HL-60 (cell line): ENCODE results near the gene VPS13A.
"Not testable (repeated sequence)": the region's sequence is repeated elsewhere in the genome, so short reads cannot be mapped to it uniquely, and the experiment has no call there.

Experiments used
- DNase-seq, 2 experiments: peaks; one replicate each; pipeline ENCODE4 v3.0.0-alpha.2; 2010 to 2020; ENCODE audit warnings: low read depth in 1 of 2, low spot score in 1 of 2
- H3K27ac ChIP-seq: fragments of 250-450 bp; sonication (Bioruptor Pico); replicated peaks from 2 replicates; pipeline ENCODE4 v1.5.1; 2020; ENCODE audit warnings: mild to moderate bottlenecking, moderate library complexity
- H3K27me3 ChIP-seq: fragments of 250-450 bp; sonication (Bioruptor Pico); 2 replicates; pipeline ENCODE4 v1.5.1; 2021; ENCODE audit warnings: mild to moderate bottlenecking, moderate library complexity; ENCODE audit not compliant: insufficient read depth, poor library complexity, severe bottlenecking
- H3K4me3 ChIP-seq: replicated peaks from 2 replicates; pipeline ENCODE4 v1.5.1; 2011; ENCODE audit warnings: mild to moderate bottlenecking, control low read depth, low read length; ENCODE audit not compliant: insufficient read depth
- GABPA ChIP-seq: IDR thresholded peaks from 2 replicates; pipeline ENCODE4 v1.6.1; 2012; ENCODE audit warnings: low read depth
- POLR2AphosphoS5 ChIP-seq: IDR thresholded peaks from 2 replicates; pipeline ENCODE4 v1.6.1; 2012; ENCODE audit warnings: low read depth
- SPI1 ChIP-seq: IDR thresholded peaks from 2 replicates; pipeline ENCODE4 v1.6.1; 2012; ENCODE audit warnings: low read depth, mild to moderate bottlenecking, borderline replicate concordance
- TF ChIP-seq, protein P1 (sequence below): IDR thresholded peaks from 2 replicates; pipeline ENCODE4 v1.6.1; 2012; ENCODE audit warnings: low read depth; ENCODE audit not compliant: insufficient replicate concordance
- TF ChIP-seq, protein P2 (sequence below): IDR thresholded peaks from one replicate; pipeline ENCODE4 v1.5.1; 2011; ENCODE audit warnings: low read length, control low read depth, inconsistent platforms; ENCODE audit not compliant: insufficient read depth

Gene VPS13A

DNA sequence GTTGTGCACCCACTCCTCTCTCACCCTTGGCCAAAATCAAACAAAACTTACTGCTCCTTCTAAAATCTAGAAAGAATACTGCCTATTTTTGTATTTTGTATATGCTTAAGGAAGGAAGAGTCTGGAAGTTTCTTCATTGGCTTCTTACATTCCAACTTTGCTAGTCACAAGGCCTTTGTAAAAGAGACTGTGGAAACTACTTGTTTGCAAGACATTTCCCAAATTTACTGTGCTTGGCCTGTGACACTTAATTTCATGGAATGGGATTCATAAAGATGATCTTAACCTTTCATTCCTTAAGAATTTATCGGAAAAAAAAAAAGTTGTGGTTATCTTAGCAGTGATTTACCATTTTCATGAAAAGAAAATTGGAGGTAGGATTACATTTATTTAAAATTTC lies 208.9 kb downstream of the VPS13A start:
- TF ChIP-seq, protein P1, sequence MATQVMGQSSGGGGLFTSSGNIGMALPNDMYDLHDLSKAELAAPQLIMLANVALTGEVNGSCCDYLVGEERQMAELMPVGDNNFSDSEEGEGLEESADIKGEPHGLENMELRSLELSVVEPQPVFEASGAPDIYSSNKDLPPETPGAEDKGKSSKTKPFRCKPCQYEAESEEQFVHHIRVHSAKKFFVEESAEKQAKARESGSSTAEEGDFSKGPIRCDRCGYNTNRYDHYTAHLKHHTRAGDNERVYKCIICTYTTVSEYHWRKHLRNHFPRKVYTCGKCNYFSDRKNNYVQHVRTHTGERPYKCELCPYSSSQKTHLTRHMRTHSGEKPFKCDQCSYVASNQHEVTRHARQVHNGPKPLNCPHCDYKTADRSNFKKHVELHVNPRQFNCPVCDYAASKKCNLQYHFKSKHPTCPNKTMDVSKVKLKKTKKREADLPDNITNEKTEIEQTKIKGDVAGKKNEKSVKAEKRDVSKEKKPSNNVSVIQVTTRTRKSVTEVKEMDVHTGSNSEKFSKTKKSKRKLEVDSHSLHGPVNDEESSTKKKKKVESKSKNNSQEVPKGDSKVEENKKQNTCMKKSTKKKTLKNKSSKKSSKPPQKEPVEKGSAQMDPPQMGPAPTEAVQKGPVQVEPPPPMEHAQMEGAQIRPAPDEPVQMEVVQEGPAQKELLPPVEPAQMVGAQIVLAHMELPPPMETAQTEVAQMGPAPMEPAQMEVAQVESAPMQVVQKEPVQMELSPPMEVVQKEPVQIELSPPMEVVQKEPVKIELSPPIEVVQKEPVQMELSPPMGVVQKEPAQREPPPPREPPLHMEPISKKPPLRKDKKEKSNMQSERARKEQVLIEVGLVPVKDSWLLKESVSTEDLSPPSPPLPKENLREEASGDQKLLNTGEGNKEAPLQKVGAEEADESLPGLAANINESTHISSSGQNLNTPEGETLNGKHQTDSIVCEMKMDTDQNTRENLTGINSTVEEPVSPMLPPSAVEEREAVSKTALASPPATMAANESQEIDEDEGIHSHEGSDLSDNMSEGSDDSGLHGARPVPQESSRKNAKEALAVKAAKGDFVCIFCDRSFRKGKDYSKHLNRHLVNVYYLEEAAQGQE = no peak
- TF ChIP-seq SPI1 (no peak), GABPA (no peak), POLR2AphosphoS5 (no peak)
- TF ChIP-seq, protein P2, sequence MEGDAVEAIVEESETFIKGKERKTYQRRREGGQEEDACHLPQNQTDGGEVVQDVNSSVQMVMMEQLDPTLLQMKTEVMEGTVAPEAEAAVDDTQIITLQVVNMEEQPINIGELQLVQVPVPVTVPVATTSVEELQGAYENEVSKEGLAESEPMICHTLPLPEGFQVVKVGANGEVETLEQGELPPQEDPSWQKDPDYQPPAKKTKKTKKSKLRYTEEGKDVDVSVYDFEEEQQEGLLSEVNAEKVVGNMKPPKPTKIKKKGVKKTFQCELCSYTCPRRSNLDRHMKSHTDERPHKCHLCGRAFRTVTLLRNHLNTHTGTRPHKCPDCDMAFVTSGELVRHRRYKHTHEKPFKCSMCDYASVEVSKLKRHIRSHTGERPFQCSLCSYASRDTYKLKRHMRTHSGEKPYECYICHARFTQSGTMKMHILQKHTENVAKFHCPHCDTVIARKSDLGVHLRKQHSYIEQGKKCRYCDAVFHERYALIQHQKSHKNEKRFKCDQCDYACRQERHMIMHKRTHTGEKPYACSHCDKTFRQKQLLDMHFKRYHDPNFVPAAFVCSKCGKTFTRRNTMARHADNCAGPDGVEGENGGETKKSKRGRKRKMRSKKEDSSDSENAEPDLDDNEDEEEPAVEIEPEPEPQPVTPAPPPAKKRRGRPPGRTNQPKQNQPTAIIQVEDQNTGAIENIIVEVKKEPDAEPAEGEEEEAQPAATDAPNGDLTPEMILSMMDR = no peak
- Histone ChIP-seq H3K27ac (no peak overlapping the region), H3K27me3 (no peaks in the 10 kb centered on the region), H3K4me3 (no peak overlapping the region)
- no peak for DNase-seq

DNA sequence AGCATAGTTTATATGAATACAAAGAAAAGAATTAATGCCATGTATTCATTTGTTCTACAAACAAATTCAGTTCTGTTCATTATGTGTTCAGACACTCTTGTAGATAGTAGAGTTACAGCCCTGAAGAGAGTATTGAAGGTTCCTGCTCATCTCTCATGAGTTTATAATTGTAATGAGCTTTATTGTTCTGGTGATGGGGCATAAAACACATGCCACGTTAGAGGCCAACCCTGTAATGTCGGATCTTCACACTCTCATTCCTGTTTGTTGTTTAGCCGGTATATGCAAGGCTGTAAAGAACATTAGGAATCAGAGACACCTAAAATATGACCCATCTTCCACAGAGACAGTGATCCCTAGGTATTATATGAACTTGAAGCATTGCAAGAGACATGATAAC lies 214.5 kb downstream of the VPS13A start:
- Histone ChIP-seq H3K4me3 (no peak overlapping the region), H3K27me3 (no peaks in the 10 kb centered on the region), H3K27ac (no peak overlapping the region)
- no peak for TF ChIP-seq SPI1
- TF ChIP-seq, protein P1 = no peak
- TF ChIP-seq GABPA = no peak
- TF ChIP-seq, protein P2 = no peak
- no peak for TF ChIP-seq POLR2AphosphoS5
- no peak for DNase-seq

- Histone ChIP-seq H3K4me3 (no peak overlapping the region), H3K27ac (no peak overlapping the region), H3K27me3 (no peaks in the 10 kb centered on the region)
- DNase-seq = no peak
- TF ChIP-seq POLR2AphosphoS5 = no peak
- TF ChIP-seq, protein P2 = no peak
- TF ChIP-seq SPI1 = no peak
- TF ChIP-seq GABPA = no peak
- TF ChIP-seq, protein P1 = no peak
These were observed 215.0 kb downstream of the VPS13A start for GRCh38 chr9:77392328-77392727.

DNA sequence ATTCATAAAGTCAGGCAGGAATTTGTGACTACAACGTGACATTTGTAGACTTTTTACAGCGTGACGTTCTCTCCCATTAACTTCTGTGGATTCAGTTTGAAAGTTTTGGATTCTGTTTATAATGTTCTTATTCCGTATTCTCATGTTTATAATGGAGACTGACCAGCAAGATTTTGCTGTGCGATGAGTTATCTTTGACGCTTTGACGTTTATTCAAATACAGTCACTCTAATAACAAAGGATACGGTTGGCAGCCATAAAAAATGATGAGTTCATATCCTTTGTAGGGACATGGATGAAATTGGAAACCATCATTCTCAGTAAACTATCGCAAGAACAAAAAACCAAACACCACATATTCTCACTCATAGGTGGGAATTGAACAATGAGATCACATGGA lies 221.2 kb downstream of the VPS13A start:
- H3K27me3 ChIP-seq, DNase-seq, H3K4me3 ChIP-seq, H3K27ac ChIP-seq: not testable (repeated sequence)
